AG09319 (cell line): Measurements from ENCODE around the gene TNFSF4.

Source experiments
- DNase-seq: peaks from one replicate; pipeline ENCODE4 v3.0.0-alpha.2; 2010; ENCODE audit warnings: low read depth; ENCODE audit errors: extremely low read depth
- CTCF ChIP-seq: IDR thresholded peaks from 2 replicates; pipeline ENCODE4 v1.5.1; 2011; ENCODE audit warnings: low read depth, mild to moderate bottlenecking, inconsistent platforms, low read length, moderate library complexity

The TNFSF4 gene

DNA sequence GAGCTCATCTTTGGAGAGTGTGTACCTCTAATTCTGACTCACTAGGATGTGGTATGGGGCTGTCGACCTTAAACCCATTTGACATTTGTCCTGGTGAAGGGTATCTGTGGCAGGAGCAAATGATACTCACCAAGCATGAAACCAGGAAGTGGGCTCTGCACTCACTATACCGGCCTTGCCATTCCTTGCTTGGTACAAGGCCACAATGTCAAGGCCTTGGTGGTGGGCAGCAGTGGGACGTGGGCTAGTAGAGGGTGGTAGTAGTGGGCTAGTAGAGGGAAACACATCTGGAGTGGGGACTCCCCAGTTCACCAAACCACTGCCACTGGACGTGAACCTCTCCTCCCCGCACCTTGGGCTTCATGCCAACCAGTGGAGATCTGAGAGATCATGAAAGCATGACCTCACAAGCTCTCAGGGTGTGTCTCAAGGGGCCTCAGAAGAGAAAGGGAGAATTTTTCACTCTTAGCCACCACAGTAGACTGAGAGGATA, 11.5 kb downstream of the TNFSF4 start:
- no peak for DNase-seq
- no peak for TF ChIP-seq CTCF

- DNase-seq = no peak
- TF ChIP-seq CTCF = no peak
Measured at GRCh38 chr1:173193639-173194038, 13.5 kb downstream of the TNFSF4 start.

GRCh38 chr1:173191011-173191705, 16.0 kb downstream of the TNFSF4 start:
- no peak for TF ChIP-seq CTCF
- no peak for DNase-seq

DNA sequence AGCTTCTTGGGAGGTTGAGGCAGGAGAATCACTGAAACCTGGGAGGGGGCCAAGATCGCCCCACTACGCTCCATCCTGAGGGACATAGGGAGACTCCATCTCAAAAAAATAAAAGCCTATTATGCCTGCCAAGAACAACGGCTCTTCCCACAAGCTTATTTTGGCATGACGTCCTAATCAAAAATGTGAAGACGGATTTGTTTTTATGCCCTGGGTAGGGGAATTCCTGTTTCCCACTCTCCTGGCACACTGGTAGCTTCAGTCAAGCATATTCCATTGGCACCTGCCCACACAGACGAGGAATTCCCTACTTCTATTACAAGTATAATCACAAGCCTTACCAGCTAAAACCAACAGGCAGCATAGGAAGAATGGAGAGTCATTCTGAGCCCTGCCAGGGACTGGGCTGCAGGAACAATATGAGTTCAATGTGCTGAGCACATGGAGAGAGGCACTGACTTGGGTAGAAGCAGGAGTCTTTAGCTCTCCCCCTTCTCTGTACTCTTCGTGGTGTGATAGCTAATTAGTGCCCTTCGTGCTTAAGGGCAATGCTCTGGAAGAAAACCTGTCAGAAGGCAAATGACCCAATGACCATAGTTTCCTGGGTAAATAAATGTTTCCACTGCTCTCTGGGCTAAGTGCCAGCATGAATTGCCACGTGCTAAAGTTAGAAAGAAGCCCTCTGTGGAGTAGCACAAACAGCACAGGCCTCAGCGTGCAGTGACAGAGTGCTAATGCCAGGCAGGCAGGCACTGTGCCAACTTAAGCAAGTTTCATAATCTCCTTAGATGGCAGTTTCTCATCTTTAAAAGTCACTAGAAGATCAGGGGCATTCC, 16.8 kb downstream of the TNFSF4 start:
- no peak for DNase-seq
- TF ChIP-seq CTCF = no peak

DNA sequence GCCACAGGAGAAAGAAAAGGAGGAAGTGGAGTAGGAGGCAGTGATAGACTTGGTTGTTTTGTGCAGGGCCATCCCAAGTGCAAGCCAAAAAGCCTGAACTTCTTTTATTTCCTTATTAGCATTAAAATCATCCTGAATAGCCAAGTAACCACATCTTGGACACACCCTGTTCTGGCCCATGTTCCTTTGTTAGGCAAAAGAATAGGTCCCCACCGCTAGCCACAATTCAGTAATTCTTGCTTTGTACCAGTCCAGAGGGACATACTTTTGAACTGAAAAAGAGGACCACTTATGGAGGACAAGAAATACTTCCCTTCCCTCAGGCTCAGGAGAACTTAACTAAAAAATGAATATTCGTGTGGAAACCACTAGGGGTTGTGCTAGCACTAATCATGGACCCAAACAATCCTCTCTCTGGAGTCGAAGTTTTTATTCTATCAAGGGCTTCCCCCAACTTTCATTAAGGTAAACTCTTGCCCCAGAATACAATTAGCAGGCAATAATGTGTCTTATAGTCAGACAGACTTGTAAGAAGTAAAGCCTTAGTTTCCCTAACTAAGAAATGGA, 19.4 kb downstream of the TNFSF4 start:
- TF ChIP-seq CTCF = no peak
- no peak for DNase-seq

GRCh38 chr1:173181791-173182190, 25.3 kb downstream of the TNFSF4 start:
- no peak for TF ChIP-seq CTCF
- DNase-seq = no peak

DNA sequence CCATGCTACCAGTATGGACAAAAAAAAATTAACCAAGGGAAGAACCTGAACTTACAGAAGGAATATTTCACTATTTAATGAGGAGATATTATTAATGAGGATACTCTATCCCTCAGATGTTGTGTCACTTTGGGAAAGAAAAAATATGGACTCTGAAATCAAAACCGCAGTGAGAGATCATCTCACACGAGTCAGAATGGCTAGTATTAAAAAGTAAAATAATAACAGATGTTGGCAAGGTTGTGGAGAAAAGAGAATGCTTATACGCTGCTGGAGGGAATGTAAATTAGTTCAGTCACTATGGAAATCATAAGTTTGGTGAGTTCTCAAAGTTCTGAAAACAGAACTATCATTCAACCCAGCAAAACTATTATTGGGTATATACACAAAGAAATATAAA, 30.9 kb downstream of the TNFSF4 start:
- TF ChIP-seq CTCF = no peak
- no peak for DNase-seq
